HCT116 (cell line): ENCODE measurements around the gene OR4K14.

Experiments
- CTCF ChIP-seq, 3 experiments: fragments of 200-600 bp in 1 of 3; sonication (generic) in 1 of 3; IDR thresholded peaks in 2 of 3; conservative IDR thresholded peaks in 1 of 3; 2 replicates each; pipeline ENCODE4 v1.5.1; 2012 to 2017; ENCODE audit warnings: low read depth in 2 of 3, low read length in 2 of 3, antibody characterized with exemption in 1 of 3, borderline replicate concordance in 1 of 3, control low read depth in 1 of 3, mild to moderate bottlenecking in 1 of 3, mixed read lengths in 1 of 3, mixed run types in 1 of 3, moderate library complexity in 1 of 3; ENCODE audit not compliant: insufficient read depth in 1 of 3
- EGR1 ChIP-seq: IDR thresholded peaks from 2 replicates; pipeline ENCODE4 v1.6.1; 2012; ENCODE audit warnings: low read depth
- EZH2 ChIP-seq: fragments of 200-600 bp; sonication (generic); IDR thresholded peaks from 2 replicates; pipeline ENCODE4 v1.6.1; 2017; ENCODE audit warnings: antibody characterized with exemption, mixed run types
- POLR2AphosphoS5 ChIP-seq: IDR thresholded peaks from 2 replicates; pipeline ENCODE4 v1.6.1; 2011; ENCODE audit warnings: mild to moderate bottlenecking, low read depth, low read length, moderate library complexity

GRCh38 chr14:20001863-20002262 is 17.2 kb downstream of the OR4K14 start, which contains the start of gene OR4Q2:
- TF ChIP-seq CTCF (IDR thresholded peaks at IDR 0.05 in 2 of 3, conservative IDR thresholded peaks at IDR 0.05 in 1 of 3; ENCODE audit: borderline replicate concordance in 1 of 3, insufficient read depth in 1 of 3, low read depth in 2 of 3, low read length in 2 of 3) (no peak), POLR2AphosphoS5 (no peak), EGR1 (no peak), EZH2 (no peak)
